ENCODE results near the gene CIBAR2.

DNA sequence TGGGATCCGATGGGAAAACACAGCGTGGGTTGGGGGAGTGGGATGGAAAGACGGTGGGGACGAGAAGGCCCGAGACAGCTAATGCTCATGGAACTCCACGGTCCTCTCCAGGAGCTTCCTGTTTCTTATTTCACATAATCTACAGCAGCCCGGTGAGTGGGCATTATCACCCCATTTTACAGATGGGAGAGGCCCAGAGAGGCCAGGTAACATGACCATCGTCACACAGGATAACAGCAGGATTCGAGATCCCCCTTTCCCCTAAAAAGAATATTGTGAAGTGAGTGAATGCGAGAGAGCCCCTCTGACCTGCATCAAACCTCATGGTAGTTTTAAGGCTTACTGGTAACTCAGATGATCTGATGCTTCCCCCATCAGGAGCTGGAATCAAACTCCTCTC lies 12.0 kb downstream of the CIBAR2 start:
- no peak for TF ChIP-seq POLR2A (IDR thresholded peaks at IDR 0.05)
- TF ChIP-seq, protein P1, sequence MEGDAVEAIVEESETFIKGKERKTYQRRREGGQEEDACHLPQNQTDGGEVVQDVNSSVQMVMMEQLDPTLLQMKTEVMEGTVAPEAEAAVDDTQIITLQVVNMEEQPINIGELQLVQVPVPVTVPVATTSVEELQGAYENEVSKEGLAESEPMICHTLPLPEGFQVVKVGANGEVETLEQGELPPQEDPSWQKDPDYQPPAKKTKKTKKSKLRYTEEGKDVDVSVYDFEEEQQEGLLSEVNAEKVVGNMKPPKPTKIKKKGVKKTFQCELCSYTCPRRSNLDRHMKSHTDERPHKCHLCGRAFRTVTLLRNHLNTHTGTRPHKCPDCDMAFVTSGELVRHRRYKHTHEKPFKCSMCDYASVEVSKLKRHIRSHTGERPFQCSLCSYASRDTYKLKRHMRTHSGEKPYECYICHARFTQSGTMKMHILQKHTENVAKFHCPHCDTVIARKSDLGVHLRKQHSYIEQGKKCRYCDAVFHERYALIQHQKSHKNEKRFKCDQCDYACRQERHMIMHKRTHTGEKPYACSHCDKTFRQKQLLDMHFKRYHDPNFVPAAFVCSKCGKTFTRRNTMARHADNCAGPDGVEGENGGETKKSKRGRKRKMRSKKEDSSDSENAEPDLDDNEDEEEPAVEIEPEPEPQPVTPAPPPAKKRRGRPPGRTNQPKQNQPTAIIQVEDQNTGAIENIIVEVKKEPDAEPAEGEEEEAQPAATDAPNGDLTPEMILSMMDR (IDR thresholded peaks at IDR 0.05) = no peak

All from Peyer's patch (tissue), 4 donors.